HEK293 (cell line): ENCODE results near the gene SNX13.

Source experiments
- ATF2 ChIP-seq: fragments of 450-650 bp; formaldehyde crosslinking; IDR thresholded peaks from 2 replicates; pipeline ENCODE4 v1.5.1; 2016; ENCODE audit warnings: missing biosample characterization, missing genetic modification characterization, low read depth
- CTCF ChIP-seq: fragments of 450-650 bp; formaldehyde crosslinking; IDR thresholded peaks from 2 replicates; pipeline ENCODE4 v1.5.1; 2016; ENCODE audit warnings: missing biosample characterization, missing genetic modification characterization
- MZF1 ChIP-seq: fragments of 450-650 bp; formaldehyde crosslinking; IDR thresholded peaks from 2 replicates; pipeline ENCODE4 v1.5.1; 2017; ENCODE audit warnings: missing biosample characterization, missing genetic modification characterization, borderline replicate concordance
- PRDM1 ChIP-seq: fragments of 450-650 bp; formaldehyde crosslinking; IDR thresholded peaks from 2 replicates; pipeline ENCODE4; 2016; ENCODE audit warnings: missing biosample characterization, missing genetic modification characterization
- SETDB1 ChIP-seq: IDR thresholded peaks from one replicate; pipeline ENCODE4 v1.6.1; 2017; ENCODE audit warnings: mild to moderate bottlenecking, low read length, moderate library complexity, mixed read lengths; ENCODE audit not compliant: insufficient read length
- ZBTB17 ChIP-seq: fragments of 450-650 bp; formaldehyde crosslinking; IDR thresholded peaks from 2 replicates; pipeline ENCODE4 v1.5.1; 2016; ENCODE audit warnings: missing biosample characterization, missing genetic modification characterization
- ZNF133 ChIP-seq: fragments of 450-650 bp; formaldehyde crosslinking; IDR thresholded peaks from 2 replicates; pipeline ENCODE4 v1.5.1; 2016; ENCODE audit warnings: missing biosample characterization, missing genetic modification characterization
- ZNF239 ChIP-seq: fragments of 450-650 bp; formaldehyde crosslinking; IDR thresholded peaks from 2 replicates; pipeline ENCODE4 v1.5.1; 2016; ENCODE audit warnings: missing biosample characterization, missing genetic modification characterization
- ZNF24 ChIP-seq: fragments of 450-650 bp; formaldehyde crosslinking; IDR thresholded peaks from 2 replicates; pipeline ENCODE4 v1.5.1; 2016; ENCODE audit warnings: missing biosample characterization, missing genetic modification characterization
- ZNF311 ChIP-seq: fragments of 450-650 bp; formaldehyde crosslinking; IDR thresholded peaks from 2 replicates; pipeline ENCODE4 v1.5.1; 2017; ENCODE audit warnings: missing biosample characterization, missing genetic modification characterization, borderline replicate concordance
- ZSCAN16 ChIP-seq: fragments of 450-650 bp; formaldehyde crosslinking; IDR thresholded peaks from 2 replicates; pipeline ENCODE4 v1.5.1; 2016; ENCODE audit warnings: missing biosample characterization, missing genetic modification characterization
- TF ChIP-seq, protein P1 (sequence below): fragments of 450-650 bp; formaldehyde crosslinking; IDR thresholded peaks from 2 replicates; pipeline ENCODE4 v1.5.1; 2017; ENCODE audit warnings: missing biosample characterization, mild to moderate bottlenecking, missing genetic modification characterization, moderate library complexity
- TF ChIP-seq, protein P2 (sequence below): fragments of 450-650 bp; formaldehyde crosslinking; IDR thresholded peaks from 2 replicates; pipeline ENCODE4 v1.5.1; 2016; ENCODE audit warnings: missing biosample characterization, missing genetic modification characterization

DNA sequence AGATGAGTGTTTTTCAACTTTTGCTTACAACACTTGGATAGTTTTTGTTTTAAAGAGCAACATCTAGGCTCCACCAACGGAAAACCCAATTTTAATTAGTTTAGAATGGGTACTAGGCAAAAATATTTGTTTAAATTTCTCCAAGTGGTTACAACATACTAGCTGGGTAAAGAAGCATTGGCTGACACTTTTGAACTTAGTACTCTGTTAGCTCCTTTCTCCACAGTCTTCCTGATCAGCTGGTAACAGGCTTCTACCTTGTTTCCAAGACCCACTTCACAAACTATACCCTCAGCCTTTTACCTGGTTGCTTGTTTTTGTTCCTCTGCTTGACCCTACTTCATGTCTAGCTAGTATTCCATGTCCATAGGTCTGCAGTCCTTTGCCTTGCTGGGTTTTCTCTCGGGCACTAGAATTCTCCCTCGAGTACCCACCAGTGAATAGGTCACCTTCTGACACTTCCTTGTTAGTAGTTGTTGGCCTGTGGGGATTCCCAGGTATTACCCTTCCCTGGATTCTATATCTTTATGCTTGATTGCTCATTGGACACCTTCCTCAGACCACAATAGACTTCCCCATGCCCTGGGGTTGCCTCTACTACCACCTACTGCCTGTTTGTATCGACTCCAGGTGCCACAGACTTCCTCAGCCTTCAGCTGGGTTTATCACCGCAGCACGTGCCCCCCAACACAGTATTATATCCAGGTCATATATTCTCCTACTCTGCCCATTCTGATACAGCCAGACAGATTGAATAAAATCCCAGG lies 45.4 kb upstream of the SNX13 start:
- TF ChIP-seq ZNF239 (tag by site-specific recombination) (no peak), CTCF (tag by site-specific recombination) (no peak), MZF1 (tag by site-specific recombination) (no peak), SETDB1 (no peak), ZNF133 (tag by site-specific recombination) (no peak), ZNF24 (no peak), ZNF311 (tag by site-specific recombination) (no peak), PRDM1 (tag by site-specific recombination) (no peak), ZSCAN16 (tag by site-specific recombination) (no peak), ZBTB17 (no peak), ATF2 (no peak)
- TF ChIP-seq, protein P1, sequence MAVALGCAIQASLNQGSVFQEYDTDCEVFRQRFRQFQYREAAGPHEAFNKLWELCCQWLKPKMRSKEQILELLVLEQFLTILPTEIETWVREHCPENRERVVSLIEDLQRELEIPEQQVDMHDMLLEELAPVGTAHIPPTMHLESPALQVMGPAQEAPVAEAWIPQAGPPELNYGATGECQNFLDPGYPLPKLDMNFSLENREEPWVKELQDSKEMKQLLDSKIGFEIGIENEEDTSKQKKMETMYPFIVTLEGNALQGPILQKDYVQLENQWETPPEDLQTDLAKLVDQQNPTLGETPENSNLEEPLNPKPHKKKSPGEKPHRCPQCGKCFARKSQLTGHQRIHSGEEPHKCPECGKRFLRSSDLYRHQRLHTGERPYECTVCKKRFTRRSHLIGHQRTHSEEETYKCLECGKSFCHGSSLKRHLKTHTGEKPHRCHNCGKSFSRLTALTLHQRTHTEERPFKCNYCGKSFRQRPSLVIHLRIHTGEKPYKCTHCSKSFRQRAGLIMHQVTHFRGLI (tag by site-specific recombination), result no peak
- TF ChIP-seq, protein P2, sequence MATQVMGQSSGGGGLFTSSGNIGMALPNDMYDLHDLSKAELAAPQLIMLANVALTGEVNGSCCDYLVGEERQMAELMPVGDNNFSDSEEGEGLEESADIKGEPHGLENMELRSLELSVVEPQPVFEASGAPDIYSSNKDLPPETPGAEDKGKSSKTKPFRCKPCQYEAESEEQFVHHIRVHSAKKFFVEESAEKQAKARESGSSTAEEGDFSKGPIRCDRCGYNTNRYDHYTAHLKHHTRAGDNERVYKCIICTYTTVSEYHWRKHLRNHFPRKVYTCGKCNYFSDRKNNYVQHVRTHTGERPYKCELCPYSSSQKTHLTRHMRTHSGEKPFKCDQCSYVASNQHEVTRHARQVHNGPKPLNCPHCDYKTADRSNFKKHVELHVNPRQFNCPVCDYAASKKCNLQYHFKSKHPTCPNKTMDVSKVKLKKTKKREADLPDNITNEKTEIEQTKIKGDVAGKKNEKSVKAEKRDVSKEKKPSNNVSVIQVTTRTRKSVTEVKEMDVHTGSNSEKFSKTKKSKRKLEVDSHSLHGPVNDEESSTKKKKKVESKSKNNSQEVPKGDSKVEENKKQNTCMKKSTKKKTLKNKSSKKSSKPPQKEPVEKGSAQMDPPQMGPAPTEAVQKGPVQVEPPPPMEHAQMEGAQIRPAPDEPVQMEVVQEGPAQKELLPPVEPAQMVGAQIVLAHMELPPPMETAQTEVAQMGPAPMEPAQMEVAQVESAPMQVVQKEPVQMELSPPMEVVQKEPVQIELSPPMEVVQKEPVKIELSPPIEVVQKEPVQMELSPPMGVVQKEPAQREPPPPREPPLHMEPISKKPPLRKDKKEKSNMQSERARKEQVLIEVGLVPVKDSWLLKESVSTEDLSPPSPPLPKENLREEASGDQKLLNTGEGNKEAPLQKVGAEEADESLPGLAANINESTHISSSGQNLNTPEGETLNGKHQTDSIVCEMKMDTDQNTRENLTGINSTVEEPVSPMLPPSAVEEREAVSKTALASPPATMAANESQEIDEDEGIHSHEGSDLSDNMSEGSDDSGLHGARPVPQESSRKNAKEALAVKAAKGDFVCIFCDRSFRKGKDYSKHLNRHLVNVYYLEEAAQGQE (tag by site-specific recombination), result no peak
